Body of pancreas (tissue), 4 donors: ENCODE data around the gene PCDHGB1. TPM values are rescaled to one million over a fixed set of nuclear protein-coding genes. Genes with fewer than 3 reads are reported as not detected.

Experiments used
- ATAC-seq: fragments of 150-250 bp; one replicate; pipeline ENCODE4 v1.9.1; 2016
- DNase-seq, 4 donors: peaks; one replicate each; pipeline ENCODE4 v3.0.0-alpha.2; 2019
- H3K27ac ChIP-seq, 4 donors: fragments of 200-600 bp; sonication (generic); 1 replicate in 3 of 4; 2 replicates in 1 of 4; pipeline versions ENCODE4 v1.5.1 to v1.6.1; 2016 to 2019; ENCODE audit warnings: mild to moderate bottlenecking in 1 of 4, mixed read lengths in 1 of 4, moderate library complexity in 1 of 4
- H3K27me3 ChIP-seq, 2 donors: fragments of 200-600 bp; sonication (generic); one replicate each; pipeline ENCODE4 v1.6.0; 2016; ENCODE audit warnings: mild to moderate bottlenecking in 1 of 2
- H3K36me3 ChIP-seq, 2 donors: fragments of 200-600 bp; sonication (generic); replicated peaks in 1 of 2; 2 replicates each; pipeline ENCODE4 v1.5.1; 2016; ENCODE audit warnings: low read depth in 2 of 2; ENCODE audit not compliant: insufficient read depth in 1 of 2
- H3K4me1 ChIP-seq: fragments of 200-600 bp; sonication (generic); one replicate; pipeline ENCODE4 v1.6.0; 2016
- H3K4me3 ChIP-seq, 2 donors: fragments of 200-600 bp; sonication (generic); 1 replicate in 1 of 2; 2 replicates in 1 of 2; pipeline ENCODE4 v1.5.1; 2016 to 2019
- H3K9me3 ChIP-seq, 3 donors: fragments of 200-600 bp; sonication (generic); 1 replicate in 2 of 3; 2 replicates in 1 of 3; pipeline ENCODE4 v1.5.1; 2016
- CTCF ChIP-seq, 7 experiments: fragments of 450-650 bp in 4 of 7; fragments of 200-600 bp in 3 of 7; sonication (generic) in 3 of 7; IDR thresholded peaks; one replicate each; pipeline ENCODE4 v1.5.1; 2016 to 2019; ENCODE audit warnings: antibody characterized with exemption in 7 of 7
- POLR2A ChIP-seq, 3 donors: fragments of 450-650 bp; IDR thresholded peaks; one replicate each; pipeline ENCODE4 v1.6.1; 2016; ENCODE audit warnings: antibody characterized with exemption in 3 of 3, mild to moderate bottlenecking in 2 of 3
- WGBS, 2 donors: methylation state at CpG; one replicate each; pipeline ENCODE4 v1.1.5; 2017; 5-methylcytosine and 5-hydroxymethylcytosine counted together
- intact Hi-C: fragments of 100-400 bp; cut with DNase I; formaldehyde crosslinking; loops from one replicate; pipeline ENCODE4 v1.15.1; 2023
- total RNA-seq, 2 donors: library from RNA; depleted of rRNA; stranded (reverse); fragments of >200 nt; gene quantifications; one replicate each; pipeline ENCODE4 v1.1.0, GENCODE V29; 2016

PCDHGB1 gene
- total RNA-seq, 2 donors from 2014 or later, result 3.9 to 6.9 TPM

GRCh38 chr5:141319202-141319601 lies 30.7 kb upstream of the PCDHGB1 start:
- no peak for DNase-seq
- WGBS, 2 donors, result 96 to 98% methylated on average over 6 of the region's 6 CpGs
- no peak overlapping the region for H3K27ac ChIP-seq
- no peak overlapping the region for H3K4me3 ChIP-seq
- H3K36me3 ChIP-seq, result peaks cover 1 to 10% of the 10 kb centered on the region in 2 donors
- H3K4me1 ChIP-seq, result peaks cover 13% of the 10 kb centered on the region
- intact Hi-C loops, result no loop called here
- no peaks in the 10 kb centered on the region for H3K27me3 ChIP-seq
- H3K9me3 ChIP-seq, result peaks cover 0 to 71% (median 3%) of the 10 kb centered on the region in 3 donors
- ATAC-seq, result no peak
- no peak for TF ChIP-seq POLR2A (IDR thresholded peaks at IDR 0.05)
- TF ChIP-seq CTCF (IDR thresholded peaks at IDR 0.05), result no peak

- WGBS, 2 donors, result 56 to 81% methylated on average over 5 of the region's 5 CpGs
- DNase-seq (no peak), ATAC-seq (no peak)
- H3K27me3 ChIP-seq, result no peaks in the 10 kb centered on the region
- intact Hi-C loops, result no loop called here
- peak overlapping the region in 1 of 2 donors; percentile 20 for H3K4me3 ChIP-seq
- H3K27ac ChIP-seq, result peak overlapping the region in 1 of 4 donors; percentile 93
- peaks cover 0 to 67% (median 3%) of the 10 kb centered on the region in 3 donors for H3K9me3 ChIP-seq
- no peak for TF ChIP-seq POLR2A (IDR thresholded peaks at IDR 0.05)
- no peak for TF ChIP-seq CTCF (IDR thresholded peaks at IDR 0.05)
- peaks cover 13% of the 10 kb centered on the region for H3K4me1 ChIP-seq
- H3K36me3 ChIP-seq, result peaks cover 1 to 10% of the 10 kb centered on the region in 2 donors
Measured at GRCh38 chr5:141319699-141320098, 30.2 kb upstream of the PCDHGB1 start.

GRCh38 chr5:141320225-141321169 lies 29.4 kb upstream of the PCDHGB1 start, which contains the start of gene TAF7:
Gene TAF7 (minus strand): TSS chr5:141320784. CDS start chr5:141320044, 740 bp downstream.
- peak; percentile 99 for ATAC-seq
- intact Hi-C loops, result no loop called here

GRCh38 chr5:141322261-141322660 lies 27.6 kb upstream of the PCDHGB1 start:
- H3K36me3 ChIP-seq, result peaks cover 0 to 5% of the 10 kb centered on the region in 2 donors
- ATAC-seq, result no peak
- intact Hi-C loops, result no loop called here
- no peaks in the 10 kb centered on the region for H3K27me3 ChIP-seq
- peaks cover 13% of the 10 kb centered on the region for H3K4me1 ChIP-seq
- H3K4me3 ChIP-seq, result no peak overlapping the region
- WGBS, 2 donors, result 79 to 90% methylated on average over 3 of the region's 3 CpGs
- peaks cover 0 to 41% (median 3%) of the 10 kb centered on the region in 3 donors for H3K9me3 ChIP-seq
- no peak overlapping the region for H3K27ac ChIP-seq
- no peak for DNase-seq
- TF ChIP-seq CTCF (IDR thresholded peaks at IDR 0.05) (no peak), POLR2A (IDR thresholded peaks at IDR 0.05) (no peak)

More at GRCh38 chr5:141320225-141321169, 29.4 kb upstream of the PCDHGB1 start, which contains the start of gene TAF7:
- Histone ChIP-seq H3K27me3 (no peaks in the 10 kb centered on the region), H3K36me3 (peaks cover 1 to 10% of the 10 kb centered on the region in 2 donors), H3K4me1 (peaks cover 13% of the 10 kb centered on the region), H3K27ac (peak within 1 kb of the TSS; percentile 72 to 93 (median 87)), H3K4me3 (peak within 1 kb of the TSS; percentile 20 to 33), H3K9me3 (peaks cover 0 to 59% (median 3%) of the 10 kb centered on the region in 3 donors)
- TF ChIP-seq CTCF (IDR thresholded peaks at IDR 0.05) (peak; percentile 68 to 85 (median 75)), POLR2A (IDR thresholded peaks at IDR 0.05) (peak; percentile 83 to 96 (median 95))
- peak; percentile 89 to 92 (median 90) for DNase-seq
- WGBS, 2 donors, result 1 to 3% methylated on average over 33 to 67 of the region's 67 CpGs
